Uterus (tissue), 2 donors: ENCODE data around the gene PARP6.

Experiments
- CTCF ChIP-seq, 4 experiments: fragments of 200-600 bp in 2 of 4; fragments of 450-650 bp in 2 of 4; sonication (generic) in 2 of 4; IDR thresholded peaks; one replicate each; pipeline ENCODE4 v1.5.1; 2016 to 2019; ENCODE audit warnings: antibody characterized with exemption in 4 of 4, mild to moderate bottlenecking in 2 of 4, moderate library complexity in 1 of 4
- POLR2A ChIP-seq, 2 donors: fragments of 450-650 bp; IDR thresholded peaks; one replicate each; pipeline ENCODE4 v1.6.1; 2016; ENCODE audit warnings: antibody characterized with exemption in 2 of 2, mild to moderate bottlenecking in 1 of 2, moderate library complexity in 1 of 2

GRCh38 chr15:72307026-72307425, 34.7 kb upstream of the PARP6 start:
- TF ChIP-seq CTCF (IDR thresholded peaks at IDR 0.05) (no peak), POLR2A (IDR thresholded peaks at IDR 0.05) (no peak)
